Measurements from ENCODE around the gene SIRT5. TPM values are rescaled to one million over a fixed set of nuclear protein-coding genes. Genes with fewer than 3 reads are reported as not detected.

Gene SIRT5
- polyA plus RNA-seq, 1 donor (not counting 4 experiments of a cell fraction or from before 2014, with no cell fraction given), result 9.1 TPM

- Histone ChIP-seq H3K9ac (ENCODE audit: control insufficient read depth, extremely low read depth, insufficient read depth, low read length) (peak overlapping the region; percentile 93), H3K4me1 (ENCODE audit: control insufficient read depth, extremely low read depth, insufficient read depth, low read length) (peaks cover 8% of the 10 kb centered on the region), H3K79me2 (ENCODE audit: control insufficient read depth, insufficient read depth, low read length) (no peaks in the 10 kb centered on the region), H3K4me2 (ENCODE audit: control insufficient read depth, extremely low read depth, insufficient read depth, low read depth, low read length) (peak overlapping the region; percentile 83), H2AFZ (ENCODE audit: control insufficient read depth, low read length) (no peak overlapping the region), H3K27me3 (ENCODE audit: control insufficient read depth, extremely low read depth, insufficient read depth, low read length) (no peaks in the 10 kb centered on the region), H3K27ac (ENCODE audit: control insufficient read depth, insufficient read depth, low read length) (no peak overlapping the region), H4K20me1 (ENCODE audit: control insufficient read depth, extremely low read depth, insufficient read depth, low read length) (no peaks in the 10 kb centered on the region), H3K36me3 (ENCODE audit: control insufficient read depth in 2 of 2, extremely low read depth in 1 of 2, insufficient read depth in 2 of 2, low read length in 2 of 2) (peaks cover 1 to 4% of the 10 kb centered on the region in 2 experiments), H3K9me3 (ENCODE audit: control insufficient read depth, low read depth, low read length) (no peaks in the 10 kb centered on the region), H3K4me3 (ENCODE audit: control insufficient read depth in 2 of 3, extremely low read depth in 1 of 3, insufficient read depth in 2 of 3, low read depth in 1 of 3, low read length in 3 of 3) (peak overlapping the region in 2 of 3 experiments; percentile 68 to 87), H3K9me1 (ENCODE audit: control insufficient read depth, extremely low read depth, insufficient read depth, low read length) (no peaks in the 10 kb centered on the region)
- TF ChIP-seq EZH2 (IDR thresholded peaks at IDR 0.05; ENCODE audit: low read length) (no peak), CTCF (optimal IDR thresholded peaks at IDR 0.05 in 1 of 3, IDR thresholded peaks at IDR 0.05 in 1 of 3, conservative IDR thresholded peaks at IDR 0.05 in 1 of 3; ENCODE audit: extremely low read depth in 1 of 3, insufficient read depth in 2 of 3, low read length in 3 of 3) (peak; percentile 72 to 81 (median 76))
- FAIRE-seq, result no peak
- no peak for DNase-seq (ENCODE audit: low read depth, low spot score)
- dilution Hi-C loops (cut with MboI; ENCODE audit: extremely low pct_ligation_motif_present, low sequenced_read_pairs), result no loop called here
These were observed 975 bp downstream of the SIRT5 start for GRCh38 chr6:13575377-13575775.

GRCh38 chr6:13576017-13576416 lies 1.6 kb downstream of the SIRT5 start:
- H3K79me2 ChIP-seq (ENCODE audit: control insufficient read depth, insufficient read depth, low read length), result no peaks in the 10 kb centered on the region
- no peak overlapping the region for H3K4me2 ChIP-seq (ENCODE audit: control insufficient read depth, extremely low read depth, insufficient read depth, low read depth, low read length)
- no peak overlapping the region for H3K4me3 ChIP-seq (ENCODE audit: control insufficient read depth in 2 of 3, extremely low read depth in 1 of 3, insufficient read depth in 2 of 3, low read depth in 1 of 3, low read length in 3 of 3)
- no peaks in the 10 kb centered on the region for H3K9me3 ChIP-seq (ENCODE audit: control insufficient read depth, low read depth, low read length)
- H3K36me3 ChIP-seq (ENCODE audit: control insufficient read depth in 2 of 2, extremely low read depth in 1 of 2, insufficient read depth in 2 of 2, low read length in 2 of 2), result peaks cover 1 to 4% of the 10 kb centered on the region in 2 experiments
- no peaks in the 10 kb centered on the region for H3K9me1 ChIP-seq (ENCODE audit: control insufficient read depth, extremely low read depth, insufficient read depth, low read length)
- H3K27me3 ChIP-seq (ENCODE audit: control insufficient read depth, extremely low read depth, insufficient read depth, low read length), result no peaks in the 10 kb centered on the region
- no peak overlapping the region for H2AFZ ChIP-seq (ENCODE audit: control insufficient read depth, low read length)
- H3K27ac ChIP-seq (ENCODE audit: control insufficient read depth, insufficient read depth, low read length), result no peak overlapping the region
- FAIRE-seq (no peak), DNase-seq (ENCODE audit: low read depth, low spot score) (no peak)
- TF ChIP-seq CTCF (optimal IDR thresholded peaks at IDR 0.05 in 1 of 3, IDR thresholded peaks at IDR 0.05 in 1 of 3, conservative IDR thresholded peaks at IDR 0.05 in 1 of 3; ENCODE audit: extremely low read depth in 1 of 3, insufficient read depth in 2 of 3, low read length in 3 of 3) (no peak), EZH2 (IDR thresholded peaks at IDR 0.05; ENCODE audit: low read length) (no peak)
- dilution Hi-C loops (cut with MboI; ENCODE audit: extremely low pct_ligation_motif_present, low sequenced_read_pairs), result no loop called here
- peaks cover 8% of the 10 kb centered on the region for H3K4me1 ChIP-seq (ENCODE audit: control insufficient read depth, extremely low read depth, insufficient read depth, low read length)
- no peak overlapping the region for H3K9ac ChIP-seq (ENCODE audit: control insufficient read depth, extremely low read depth, insufficient read depth, low read length)
- no peaks in the 10 kb centered on the region for H4K20me1 ChIP-seq (ENCODE audit: control insufficient read depth, extremely low read depth, insufficient read depth, low read length)
